Measurements from ENCODE around the gene ERN2. TPM values are rescaled to one million over a fixed set of nuclear protein-coding genes. Genes with fewer than 3 reads are reported as not detected.

ERN2 gene
- total RNA-seq, 1 donor from 2014 or later = not detected

DNA sequence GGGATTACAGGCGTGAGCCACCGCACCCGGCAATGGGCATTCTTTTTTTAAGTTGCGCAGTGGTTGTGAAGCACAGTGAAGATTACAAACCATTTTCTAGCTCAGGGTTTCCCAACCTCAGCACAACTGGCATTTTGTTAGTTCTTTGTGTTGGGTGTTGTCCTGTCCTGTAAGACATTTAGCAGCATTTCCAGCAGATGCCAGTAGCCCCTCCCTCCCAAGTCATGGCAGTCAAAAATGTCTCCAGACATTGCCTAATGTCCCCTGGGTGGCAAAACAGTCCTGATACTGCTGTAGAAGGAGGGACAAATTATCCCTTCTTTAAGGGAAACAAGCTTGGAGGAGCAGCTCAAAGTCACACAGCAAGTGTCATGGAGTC is 18.8 kb downstream of the ERN2 start:
- Mint-ChIP-seq H3K9me3 (no peaks in the 10 kb centered on the region), H3K27me3 (peaks cover 4% of the 10 kb centered on the region), H3K36me3 (ENCODE audit: low read depth) (peaks cover 17% of the 10 kb centered on the region), H3K4me3 (no peak overlapping the region), H3K4me1 (peaks cover 14% of the 10 kb centered on the region), H3K27ac (no peak overlapping the region)
- ATAC-seq (ENCODE audit: low read depth) (no peak), DNase-seq (no peak)
- intact Hi-C loops (cut with micrococcal nuclease) = no loop called here
- TF ChIP-seq, protein P1, sequence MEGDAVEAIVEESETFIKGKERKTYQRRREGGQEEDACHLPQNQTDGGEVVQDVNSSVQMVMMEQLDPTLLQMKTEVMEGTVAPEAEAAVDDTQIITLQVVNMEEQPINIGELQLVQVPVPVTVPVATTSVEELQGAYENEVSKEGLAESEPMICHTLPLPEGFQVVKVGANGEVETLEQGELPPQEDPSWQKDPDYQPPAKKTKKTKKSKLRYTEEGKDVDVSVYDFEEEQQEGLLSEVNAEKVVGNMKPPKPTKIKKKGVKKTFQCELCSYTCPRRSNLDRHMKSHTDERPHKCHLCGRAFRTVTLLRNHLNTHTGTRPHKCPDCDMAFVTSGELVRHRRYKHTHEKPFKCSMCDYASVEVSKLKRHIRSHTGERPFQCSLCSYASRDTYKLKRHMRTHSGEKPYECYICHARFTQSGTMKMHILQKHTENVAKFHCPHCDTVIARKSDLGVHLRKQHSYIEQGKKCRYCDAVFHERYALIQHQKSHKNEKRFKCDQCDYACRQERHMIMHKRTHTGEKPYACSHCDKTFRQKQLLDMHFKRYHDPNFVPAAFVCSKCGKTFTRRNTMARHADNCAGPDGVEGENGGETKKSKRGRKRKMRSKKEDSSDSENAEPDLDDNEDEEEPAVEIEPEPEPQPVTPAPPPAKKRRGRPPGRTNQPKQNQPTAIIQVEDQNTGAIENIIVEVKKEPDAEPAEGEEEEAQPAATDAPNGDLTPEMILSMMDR (IDR thresholded peaks at IDR 0.05) = no peak
- CTCF ChIA-PET = no interaction called here
- POLR2A ChIA-PET = no interaction called here

DNA sequence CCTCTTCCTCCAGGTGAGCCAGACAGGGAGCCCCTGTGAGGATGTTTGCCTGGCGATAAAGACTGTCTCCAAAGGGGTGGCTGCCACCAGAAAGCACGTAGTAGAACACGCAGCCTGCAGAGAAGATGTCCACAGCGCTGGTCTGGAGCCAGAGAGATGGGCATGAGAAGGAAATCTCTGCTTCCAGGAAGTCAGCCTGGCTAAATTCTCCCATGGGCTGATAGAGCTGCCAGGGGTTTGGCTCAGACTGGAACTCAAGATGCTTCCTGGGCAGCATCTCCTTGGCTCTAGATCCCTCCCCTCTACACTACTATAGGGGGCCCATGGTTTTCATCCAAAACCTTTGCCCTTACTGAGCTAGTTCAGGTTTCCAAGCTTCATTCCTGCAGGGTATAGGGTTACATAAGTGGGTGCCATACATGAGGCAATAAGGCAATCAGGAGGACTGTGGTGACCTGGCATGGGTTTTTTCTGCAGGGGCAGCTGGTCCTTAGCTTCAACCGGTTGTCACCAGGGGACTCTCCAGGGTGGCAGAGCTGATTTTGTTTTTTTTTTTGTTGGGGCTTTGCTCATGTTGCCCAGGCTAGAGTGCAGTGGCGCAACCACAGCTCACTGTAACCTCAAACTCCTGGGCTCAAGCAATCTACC is 20.7 kb downstream of the ERN2 start:
- POLR2A ChIA-PET = interaction anchor here (0.7 kb wide), 1 partner anchor 23 kb away, joined by 3 read pairs; no protein-coding TSS in a partner anchor

DNA sequence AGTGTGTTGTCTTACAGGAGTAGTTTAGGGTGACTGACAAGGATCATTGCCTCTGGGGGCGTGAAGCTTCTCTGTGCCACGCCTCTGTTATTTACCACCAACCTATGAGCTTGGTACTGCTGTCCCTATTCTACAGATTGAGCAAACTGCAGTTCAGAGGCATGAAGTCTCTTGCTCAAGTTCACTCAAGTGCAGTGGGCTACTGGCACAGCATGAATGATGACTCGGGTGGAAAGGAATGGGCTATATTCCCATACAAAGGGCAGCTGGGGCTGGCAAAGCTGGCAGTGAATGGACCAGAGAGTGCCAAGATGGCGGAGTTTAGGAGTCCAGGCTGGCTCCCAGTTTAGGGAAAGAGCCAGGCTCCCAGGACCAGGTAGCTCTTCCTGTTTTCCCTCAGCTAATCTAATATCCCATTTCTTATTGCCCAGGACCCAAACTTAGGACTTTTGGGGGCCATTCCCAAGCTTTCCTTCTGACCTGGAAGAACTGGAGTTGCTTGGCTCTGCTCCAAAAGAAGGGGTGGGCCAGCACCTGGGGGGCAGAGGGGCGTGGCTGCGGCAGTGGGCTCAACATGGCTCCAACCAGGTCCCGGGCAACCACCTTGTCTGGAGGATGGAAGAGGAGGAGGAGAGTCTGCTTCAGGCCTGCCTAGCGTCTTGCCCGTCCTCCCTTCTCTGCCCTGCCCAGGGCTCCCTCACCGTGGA is 21.4 kb downstream of the ERN2 start:
- ChIA-PET POLR2A (no interaction called here), CTCF (no interaction called here)
- peaks cover 41% of the 10 kb centered on the region for H3K36me3 Mint-ChIP-seq (ENCODE audit: low read depth)
- no peak overlapping the region for H3K4me3 Mint-ChIP-seq
- TF ChIP-seq, protein P1 (IDR thresholded peaks at IDR 0.05) = no peak
- intact Hi-C loops (cut with micrococcal nuclease) = no loop called here
- DNase-seq (no peak), ATAC-seq (ENCODE audit: low read depth) (no peak)
- no peaks in the 10 kb centered on the region for H3K9me3 Mint-ChIP-seq
- H3K4me1 Mint-ChIP-seq = peaks cover 7% of the 10 kb centered on the region
- peaks cover 4% of the 10 kb centered on the region for H3K27me3 Mint-ChIP-seq
- no peak overlapping the region for H3K27ac Mint-ChIP-seq

More for the DNA sequence above, 20.7 kb downstream of the ERN2 start:
- DNase-seq = no peak
- no peak for ATAC-seq (ENCODE audit: low read depth)
- H3K4me1 Mint-ChIP-seq = peaks cover 7% of the 10 kb centered on the region
- no peak overlapping the region for H3K27ac Mint-ChIP-seq
- H3K36me3 Mint-ChIP-seq (ENCODE audit: low read depth) = peaks cover 35% of the 10 kb centered on the region
- intact Hi-C loops (cut with micrococcal nuclease) = no loop called here
- no peak overlapping the region for H3K4me3 Mint-ChIP-seq
- peaks cover 4% of the 10 kb centered on the region for H3K27me3 Mint-ChIP-seq
- CTCF ChIA-PET = no interaction called here
- H3K9me3 Mint-ChIP-seq = no peaks in the 10 kb centered on the region
- TF ChIP-seq, protein P1 (IDR thresholded peaks at IDR 0.05) = no peak

DNA sequence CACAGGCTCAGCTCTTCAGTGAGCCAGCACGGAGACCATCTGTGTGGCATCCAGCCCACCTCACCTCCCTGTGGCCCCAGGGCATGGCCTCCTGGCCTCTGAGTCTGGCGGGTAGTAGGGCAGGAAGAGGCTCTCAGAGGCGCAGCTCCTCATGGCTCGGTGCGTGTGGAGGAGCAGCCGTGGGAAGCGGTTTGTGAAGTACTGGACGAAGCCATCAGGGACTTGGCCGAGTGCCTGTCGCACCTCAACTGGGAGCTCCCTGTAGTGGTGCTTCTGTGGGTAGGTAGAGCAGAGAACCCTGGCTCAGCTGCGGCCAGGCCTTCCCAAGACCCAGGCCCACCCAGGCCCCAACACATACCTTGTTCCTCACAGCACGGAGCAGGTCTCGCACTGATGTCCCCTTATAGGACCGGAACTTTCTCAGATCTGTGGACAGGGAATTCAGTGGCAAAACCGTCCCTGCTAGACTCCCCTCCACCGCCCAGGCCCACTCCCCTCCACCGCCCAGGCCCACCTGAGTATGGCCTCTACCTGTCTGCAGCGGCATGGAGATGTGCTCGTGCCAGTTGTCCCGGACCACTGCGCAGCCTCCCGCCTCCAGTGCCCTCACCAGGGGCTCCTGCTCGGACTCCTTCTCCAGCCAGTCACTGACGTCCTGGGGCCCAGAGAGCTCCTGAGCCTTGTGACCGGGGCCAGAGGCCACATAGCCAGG is 22.1 kb downstream of the ERN2 start:
- Mint-ChIP-seq H3K9me3 (no peaks in the 10 kb centered on the region), H3K27me3 (peaks cover 4% of the 10 kb centered on the region), H3K4me1 (peaks cover 7% of the 10 kb centered on the region), H3K27ac (no peak overlapping the region), H3K4me3 (no peak overlapping the region), H3K36me3 (ENCODE audit: low read depth) (peaks cover 44% of the 10 kb centered on the region)
- CTCF ChIA-PET = interaction anchor here (0.6 kb wide), 1 partner anchor 387 kb away, joined by 4 read pairs; no protein-coding TSS in a partner anchor
- ATAC-seq (ENCODE audit: low read depth) (no peak), DNase-seq (no peak)
- POLR2A ChIA-PET = no interaction called here
- TF ChIP-seq, protein P1 (IDR thresholded peaks at IDR 0.05) = no peak
- intact Hi-C loops (cut with micrococcal nuclease) = no loop called here
